A549 treated with CORT108297 at 1 μM for 4 hours (cell line): ENCODE data around the gene PRH2. TPM values are rescaled to one million over a fixed set of nuclear protein-coding genes. Genes with fewer than 3 reads are reported as not detected.

ENCODE experiments used
- total RNA-seq: library from RNA; stranded (reverse); fragments of 200-300 nt; extraction: Qiagen RNA extraction; gene quantifications from 5 replicates; pipeline ENCODE4 v1.2.3, GENCODE V29; 2022

Gene PRH2
- 0.16 to 0.47 TPM in 2 of 5 replicates, not detected in the others for total RNA-seq

GRCh38 chr12:10928746-10929286 lies at the start of gene PRH2:
Gene PRH2, plus strand, starts transcription at chr12:10929236. Its CDS starts 38 bp downstream, at chr12:10929274.

GRCh38 chr12:10884086-10884725 lies 44.8 kb upstream of the PRH2 start, which contains the start of gene PRH1:
Gene PRH1, minus strand, starts transcription at chr12:10884255. Its CDS starts 38 bp downstream, at chr12:10884217.

GRCh38 chr12:10909462-10909861 lies 19.6 kb upstream of the PRH2 start, which contains the start of gene TAS2R13:
Gene TAS2R13, minus strand, starts transcription at chr12:10909562. Its CDS starts 264 bp downstream, at chr12:10909298.

GRCh38 chr12:10939163-10939562 lies 10.1 kb downstream of the PRH2 start, which contains the start of gene TAS2R14:
Gene TAS2R14, minus strand, starts transcription at chr12:10939263. Its CDS starts 56 bp downstream, at chr12:10939207.

Other genes starting within 250 kb of the PRH2 start
- gene YBX3, start 205.9 kb upstream of the PRH2 start, total RNA-seq, result 242 to 284 TPM (median 259 TPM) in 5 replicates
- not detected in 5 replicates for gene TAS2R7, start 126.6 kb upstream of the PRH2 start, total RNA-seq
- not detected in 5 replicates for gene TAS2R8, start 122.0 kb upstream of the PRH2 start, total RNA-seq
- gene TAS2R9, start 119.1 kb upstream of the PRH2 start, total RNA-seq, result not detected in 5 replicates
- 0.11 to 0.17 TPM in 2 of 5 replicates, not detected in the others for gene TAS2R10, start 102.9 kb upstream of the PRH2 start, total RNA-seq
- 1.6 to 2.9 TPM (median 2.6 TPM) in 5 replicates for gene PRR4, start 79.8 kb upstream of the PRH2 start, total RNA-seq
- gene PRH1, start 45.0 kb upstream of the PRH2 start, total RNA-seq, result 1.7 to 4.2 TPM (median 2.7 TPM) in 5 replicates
- gene TAS2R13, start 19.7 kb upstream of the PRH2 start, total RNA-seq, result not detected in 5 replicates
- 0.30 to 0.96 TPM (median 0.58 TPM) in 5 replicates for gene TAS2R14, start 10.0 kb downstream of the PRH2 start, total RNA-seq
- not detected in 5 replicates for gene TAS2R50, start 57.7 kb downstream of the PRH2 start, total RNA-seq
- 0.07 to 0.13 TPM (median 0.10 TPM) in 5 replicates for gene TAS2R20, start 69.1 kb downstream of the PRH2 start, total RNA-seq
- 0.18 TPM in 1 of 5 replicates, not detected in the others for gene TAS2R19, start 93.4 kb downstream of the PRH2 start, total RNA-seq
- 0.13 to 0.28 TPM (median 0.17 TPM) in 3 of 5 replicates, not detected in the others for gene TAS2R31, start 102.2 kb downstream of the PRH2 start, total RNA-seq
- gene TAS2R46, start 133.1 kb downstream of the PRH2 start, total RNA-seq, result 0.08 TPM in 1 of 5 replicates, not detected in the others
- gene TAS2R43, start 163.1 kb downstream of the PRH2 start, total RNA-seq, result not detected in 5 replicates
- gene TAS2R30, start 205.4 kb downstream of the PRH2 start, total RNA-seq, result 0.05 TPM in 1 of 5 replicates, not detected in the others
- gene SMIM10L1, start 242.0 kb downstream of the PRH2 start, total RNA-seq, result 8.2 to 8.9 TPM (median 8.7 TPM) in 5 replicates